Cardiac muscle cell (in vitro differentiated cells and primary cell): ENCODE data around the gene SLC39A11. TPM values are rescaled to one million over a fixed set of nuclear protein-coding genes. Genes with fewer than 3 reads are reported as not detected.

Experiments used
- DNase-seq, 2 donors: peaks; one replicate each; pipeline versions ENCODE4 v3.0.0 to v3.0.0-alpha.2; 2010 to 2017; ENCODE audit warnings: low read depth in 1 of 2, low spot score in 1 of 2
- H3K27ac ChIP-seq: fragments of 200-600 bp; sonication (generic); 2 replicates; pipeline ENCODE4 v1.5.1; 2016
- H3K27me3 ChIP-seq: fragments of 200-600 bp; sonication (generic); 2 replicates; pipeline ENCODE4 v1.6.0; 2016; ENCODE audit warnings: control low read depth
- H3K36me3 ChIP-seq: fragments of 200-600 bp; sonication (generic); 2 replicates; pipeline ENCODE4 v1.5.1; 2016; ENCODE audit warnings: control low read depth
- H3K4me1 ChIP-seq: fragments of 200-600 bp; sonication (generic); 2 replicates; pipeline ENCODE4 v1.8.1; 2017; ENCODE audit warnings: low read depth, mild to moderate bottlenecking, mixed run types
- H3K4me3 ChIP-seq: fragments of 200-600 bp; sonication (generic); 2 replicates; pipeline ENCODE4 v1.5.1; 2016; ENCODE audit warnings: mild to moderate bottlenecking
- H3K9me3 ChIP-seq: fragments of 200-600 bp; sonication (generic); 2 replicates; pipeline ENCODE4 v1.5.1; 2017; ENCODE audit warnings: low read depth, mild to moderate bottlenecking, control low read depth
- polyA plus RNA-seq: library from polyadenylated mRNA; unstranded; fragments of >200 nt; fragmentation: Nextera tagmentation; extraction: Ambion mirVana; gene quantifications from 2 replicates; pipeline ENCODE4 v1.2.1, GENCODE V29; 2016
- total RNA-seq: library from RNA; depleted of rRNA; stranded (reverse); fragments of >200 nt; gene quantifications from 2 replicates; pipeline ENCODE4 v1.2.3, GENCODE V29; 2016
- TF ChIP-seq, protein P1 (sequence below): IDR thresholded peaks from 2 replicates; pipeline ENCODE4 v1.5.1; 2012; ENCODE audit warnings: low read depth, mild to moderate bottlenecking, low read length

Gene SLC39A11
- total and polyA plus RNA-seq, 2 experiments from 2014 or later: 5.9 to 11.7 TPM

DNA sequence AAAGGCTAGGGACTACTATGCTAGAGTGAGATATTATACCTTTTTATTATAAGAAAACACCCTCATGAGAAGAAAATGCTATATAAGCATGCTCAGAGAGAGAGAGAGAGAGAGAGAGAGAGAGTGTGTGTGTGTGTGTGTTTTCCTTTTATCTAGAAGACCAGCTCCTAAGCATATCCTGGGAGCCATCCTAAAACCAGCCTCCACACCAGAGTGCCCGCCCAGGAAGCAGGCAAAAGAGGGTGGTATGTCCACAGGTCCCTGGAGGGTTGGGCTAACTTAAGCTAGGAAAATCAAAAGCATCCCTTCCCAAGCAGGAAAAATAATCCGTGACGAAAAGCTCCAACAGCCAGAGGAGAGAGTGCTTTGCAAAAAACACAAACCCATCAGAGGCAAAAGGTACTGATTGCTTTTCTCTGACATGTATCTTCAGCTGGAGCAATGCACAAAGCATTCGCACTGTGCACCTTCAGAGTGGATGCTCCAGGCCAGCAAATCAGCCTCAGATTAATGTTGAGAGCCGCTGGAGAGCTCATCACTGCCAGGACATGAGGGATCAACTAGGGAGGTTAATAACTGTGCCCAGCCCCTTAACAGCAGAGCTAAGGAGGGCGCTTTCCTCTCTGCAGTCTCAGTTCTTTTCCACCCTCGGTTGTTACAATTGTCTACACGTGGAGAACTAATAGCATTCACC, 125.1 kb downstream of the SLC39A11 start:
- H3K36me3 ChIP-seq: no peaks in the 10 kb centered on the region
- no peak overlapping the region for H3K27ac ChIP-seq
- no peaks in the 10 kb centered on the region for H3K9me3 ChIP-seq
- no peaks in the 10 kb centered on the region for H3K4me1 ChIP-seq
- DNase-seq: no peak
- no peak overlapping the region for H3K4me3 ChIP-seq
- TF ChIP-seq, protein P1, sequence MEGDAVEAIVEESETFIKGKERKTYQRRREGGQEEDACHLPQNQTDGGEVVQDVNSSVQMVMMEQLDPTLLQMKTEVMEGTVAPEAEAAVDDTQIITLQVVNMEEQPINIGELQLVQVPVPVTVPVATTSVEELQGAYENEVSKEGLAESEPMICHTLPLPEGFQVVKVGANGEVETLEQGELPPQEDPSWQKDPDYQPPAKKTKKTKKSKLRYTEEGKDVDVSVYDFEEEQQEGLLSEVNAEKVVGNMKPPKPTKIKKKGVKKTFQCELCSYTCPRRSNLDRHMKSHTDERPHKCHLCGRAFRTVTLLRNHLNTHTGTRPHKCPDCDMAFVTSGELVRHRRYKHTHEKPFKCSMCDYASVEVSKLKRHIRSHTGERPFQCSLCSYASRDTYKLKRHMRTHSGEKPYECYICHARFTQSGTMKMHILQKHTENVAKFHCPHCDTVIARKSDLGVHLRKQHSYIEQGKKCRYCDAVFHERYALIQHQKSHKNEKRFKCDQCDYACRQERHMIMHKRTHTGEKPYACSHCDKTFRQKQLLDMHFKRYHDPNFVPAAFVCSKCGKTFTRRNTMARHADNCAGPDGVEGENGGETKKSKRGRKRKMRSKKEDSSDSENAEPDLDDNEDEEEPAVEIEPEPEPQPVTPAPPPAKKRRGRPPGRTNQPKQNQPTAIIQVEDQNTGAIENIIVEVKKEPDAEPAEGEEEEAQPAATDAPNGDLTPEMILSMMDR: no peak
- H3K27me3 ChIP-seq: no peaks in the 10 kb centered on the region

DNA sequence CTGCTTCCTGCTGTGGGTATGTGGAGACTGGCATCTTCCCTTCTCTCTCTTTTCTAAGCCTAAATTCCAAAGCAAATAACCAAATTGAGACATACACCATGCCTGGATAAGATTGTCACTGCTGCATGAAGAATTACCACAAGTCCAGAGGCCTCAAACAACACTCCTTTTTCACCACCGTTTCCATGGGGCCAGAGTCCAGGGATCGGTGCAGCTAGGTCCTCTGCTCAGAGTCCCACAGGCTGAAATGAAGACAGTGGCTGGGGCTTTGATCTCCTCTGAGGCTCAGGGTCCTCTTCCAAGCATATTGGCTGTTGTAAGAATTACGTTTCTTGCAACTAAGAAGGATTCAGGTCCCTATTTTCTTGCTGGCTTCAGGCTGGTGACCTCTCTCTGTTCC, 130.4 kb downstream of the SLC39A11 start:
- TF ChIP-seq, protein P1: no peak
- no peak overlapping the region for H3K4me3 ChIP-seq
- no peaks in the 10 kb centered on the region for H3K27me3 ChIP-seq
- no peaks in the 10 kb centered on the region for H3K36me3 ChIP-seq
- no peaks in the 10 kb centered on the region for H3K9me3 ChIP-seq
- no peak for DNase-seq
- no peaks in the 10 kb centered on the region for H3K4me1 ChIP-seq
- H3K27ac ChIP-seq: no peak overlapping the region

GRCh38 chr17:72955391-72956140, 136.9 kb downstream of the SLC39A11 start:
- no peak for DNase-seq
- no peaks in the 10 kb centered on the region for H3K36me3 ChIP-seq
- no peaks in the 10 kb centered on the region for H3K9me3 ChIP-seq
- H3K27ac ChIP-seq: no peak overlapping the region
- TF ChIP-seq, protein P1: no peak
- no peak overlapping the region for H3K4me3 ChIP-seq
- H3K4me1 ChIP-seq: no peaks in the 10 kb centered on the region
- no peaks in the 10 kb centered on the region for H3K27me3 ChIP-seq

GRCh38 chr17:72954579-72954978, 137.9 kb downstream of the SLC39A11 start:
- no peaks in the 10 kb centered on the region for H3K9me3 ChIP-seq
- H3K27me3 ChIP-seq: no peaks in the 10 kb centered on the region
- H3K4me3 ChIP-seq: no peak overlapping the region
- H3K36me3 ChIP-seq: no peaks in the 10 kb centered on the region
- TF ChIP-seq, protein P1: no peak
- no peak for DNase-seq
- H3K27ac ChIP-seq: no peak overlapping the region
- no peaks in the 10 kb centered on the region for H3K4me1 ChIP-seq

GRCh38 chr17:72953621-72954020, 138.9 kb downstream of the SLC39A11 start:
- Histone ChIP-seq H3K27me3 (no peaks in the 10 kb centered on the region), H3K4me1 (no peaks in the 10 kb centered on the region), H3K9me3 (no peaks in the 10 kb centered on the region), H3K27ac (no peak overlapping the region), H3K36me3 (no peaks in the 10 kb centered on the region), H3K4me3 (no peak overlapping the region)
- TF ChIP-seq, protein P1: no peak
- no peak for DNase-seq
